Bronchial epithelial cell (primary cell): Measurements from ENCODE around the gene KRT86. TPM values are rescaled to one million over a fixed set of nuclear protein-coding genes. Genes with fewer than 3 reads are reported as not detected.

ENCODE experiments used
- DNase-seq: peaks from one replicate; pipeline ENCODE4 v3.0.0-alpha.2; 2010; ENCODE audit warnings: low read depth
- FAIRE-seq: peaks from 2 replicates; lab custom pipeline; 2011; peaks lifted over from hg19 to GRCh38; lab: Jason Lieb, UNC
- H3K27me3 ChIP-seq: 2 replicates; pipeline ENCODE4 v1.5.1; 2011; ENCODE audit warnings: low read length; ENCODE audit not compliant: control insufficient read depth, insufficient read depth
- H3K36me3 ChIP-seq: 2 replicates; pipeline ENCODE4 v1.5.1; 2011; ENCODE audit warnings: low read length; ENCODE audit not compliant: control insufficient read depth, insufficient read depth
- H3K4me3 ChIP-seq: 2 replicates; pipeline ENCODE4 v1.5.1; 2011; ENCODE audit warnings: mild to moderate bottlenecking, low read depth, low read length, control low read depth
- CTCF ChIP-seq: IDR thresholded peaks from 2 replicates; pipeline ENCODE4 v1.5.1; 2011; ENCODE audit warnings: mild to moderate bottlenecking, moderate library complexity, low read length, control low read depth, inconsistent platforms; ENCODE audit not compliant: insufficient read depth, severe bottlenecking
- total RNA-seq: library from RNA; depleted of rRNA; stranded (reverse); fragments of >200 nt; gene quantifications from 2 replicates; pipeline ENCODE4 v1.2.1, GENCODE V29; 2014

Gene KRT86
- total RNA-seq, 1 donor from 2014 or later, result 0.26 TPM

- Histone ChIP-seq H3K4me3 (no peak overlapping the region), H3K27me3 (peaks cover 4% of the 10 kb centered on the region), H3K36me3 (no peaks in the 10 kb centered on the region)
- DNase-seq (no peak), FAIRE-seq (no peak)
- no peak for TF ChIP-seq CTCF
Observed at GRCh38 chr12:52356031-52356761, 81.8 kb downstream of the KRT86 start.

GRCh38 chr12:52356762-52357580 lies 82.5 kb downstream of the KRT86 start:
- TF ChIP-seq CTCF, result no peak
- DNase-seq, result no peak
- H3K27me3 ChIP-seq, result peaks cover 2% of the 10 kb centered on the region

More at GRCh38 chr12:52356762-52357580, 82.5 kb downstream of the KRT86 start:
- FAIRE-seq, result no peak
- no peak overlapping the region for H3K4me3 ChIP-seq
- no peaks in the 10 kb centered on the region for H3K36me3 ChIP-seq

Other genes starting within 250 kb of the KRT86 start
- gene NR4A1, start 223.2 kb upstream of the KRT86 start, total RNA-seq, result 0.38 and 0.79 TPM in 2 replicates
- gene ATG101, start 204.7 kb upstream of the KRT86 start, total RNA-seq, result 153 and 181 TPM in 2 replicates
- gene SMIM41, start 194.9 kb upstream of the KRT86 start, total RNA-seq, result 0.13 and 0.26 TPM in 2 replicates
- 14.7 and 66.4 TPM in 2 replicates for gene KRT80, start 82.6 kb upstream of the KRT86 start, total RNA-seq
- gene KRT7, start 41.4 kb upstream of the KRT86 start, total RNA-seq, result 532 and 895 TPM in 2 replicates
- 0.13 and 0.26 TPM in 2 replicates for gene KRT81, start 16.9 kb downstream of the KRT86 start, total RNA-seq
- 0.13 TPM in 1 of 2 replicates, not detected in the other for gene KRT83, start 46.8 kb downstream of the KRT86 start, total RNA-seq
- gene KRT85, start 92.8 kb downstream of the KRT86 start, total RNA-seq, result not detected in 2 replicates
- gene KRT84, start 111.0 kb downstream of the KRT86 start, total RNA-seq, result not detected in 2 replicates
- gene KRT82, start 131.7 kb downstream of the KRT86 start, total RNA-seq, result not detected in 2 replicates
- gene KRT75, start 159.7 kb downstream of the KRT86 start, total RNA-seq, result 1.8 and 7.3 TPM in 2 replicates
- 287 and 1,881 TPM in 2 replicates for gene KRT6B, start 177.5 kb downstream of the KRT86 start, total RNA-seq
- gene KRT6C, start 199.2 kb downstream of the KRT86 start, total RNA-seq, result 16.8 and 138 TPM in 2 replicates
- 13,929 and 17,192 TPM in 2 replicates for gene KRT6A, start 218.6 kb downstream of the KRT86 start, total RNA-seq
- gene KRT5, start 245.7 kb downstream of the KRT86 start, total RNA-seq, result 6,770 and 10,597 TPM in 2 replicates